H9 (cell line): ENCODE measurements around the gene KCNJ15. TPM values are rescaled to one million over a fixed set of nuclear protein-coding genes. Genes with fewer than 3 reads are reported as not detected.

Experiments used
- DNase-seq: peaks from one replicate; pipeline ENCODE4 v3.0.0-alpha.2; 2017
- H2AFZ ChIP-seq: one replicate; pipeline ENCODE4 v1.6.1; 2013; ENCODE audit warnings: mild to moderate bottlenecking, low read length, control low read depth, moderate library complexity
- H2AK5ac ChIP-seq: 2 replicates; pipeline ENCODE4 v1.6.1; 2013; ENCODE audit warnings: low read length, control low read depth, mixed read lengths; ENCODE audit not compliant: insufficient read length
- H2BK120ac ChIP-seq: one replicate; pipeline ENCODE4 v1.6.1; 2013; ENCODE audit warnings: low read depth, mild to moderate bottlenecking, low read length, control low read depth, inconsistent platforms; ENCODE audit not compliant: poor library complexity, severe bottlenecking
- H2BK12ac ChIP-seq: 2 replicates; pipeline ENCODE4 v1.6.1; 2013; ENCODE audit warnings: low read length, control low read depth, mixed read lengths, low read depth; ENCODE audit not compliant: insufficient read length
- H2BK15ac ChIP-seq: 2 replicates; pipeline ENCODE4 v1.6.1; 2013; ENCODE audit warnings: low read depth, low read length, control low read depth
- H2BK20ac ChIP-seq: one replicate; pipeline ENCODE4 v1.6.1; 2013; ENCODE audit warnings: low read depth, mild to moderate bottlenecking, low read length, control low read depth, inconsistent platforms; ENCODE audit not compliant: poor library complexity, severe bottlenecking
- H2BK5ac ChIP-seq: 2 replicates; pipeline ENCODE4 v1.6.1; 2013; ENCODE audit warnings: low read length, control low read depth, mixed read lengths; ENCODE audit not compliant: insufficient read length
- H3K14ac ChIP-seq: 2 replicates; pipeline ENCODE4 v1.6.1; 2013; ENCODE audit warnings: low read length, control low read depth; ENCODE audit not compliant: insufficient read depth
- H3K18ac ChIP-seq: 2 replicates; pipeline ENCODE4 v1.6.1; 2013; ENCODE audit warnings: low read depth, mild to moderate bottlenecking, mixed read lengths, low read length, control low read depth; ENCODE audit not compliant: insufficient read length
- H3K23ac ChIP-seq: 2 replicates; pipeline ENCODE4 v1.6.1; 2013; ENCODE audit warnings: low read length, control low read depth, mixed read lengths, low read depth; ENCODE audit not compliant: insufficient read length
- H3K23me2 ChIP-seq: 2 replicates; pipeline ENCODE4 v1.6.1; 2013; ENCODE audit warnings: low read depth, mild to moderate bottlenecking, mixed read lengths, low read length, control low read depth; ENCODE audit not compliant: insufficient read length, poor library complexity, severe bottlenecking
- H3K27ac ChIP-seq: 2 replicates; pipeline ENCODE4 v1.5.1; 2013; ENCODE audit warnings: low read length, control low read depth, mixed read lengths, low read depth; ENCODE audit not compliant: insufficient read length
- H3K27me3 ChIP-seq: 2 replicates; pipeline ENCODE4 v1.6.1; 2013; ENCODE audit warnings: low read length, control low read depth, inconsistent platforms; ENCODE audit not compliant: insufficient read depth
- H3K4ac ChIP-seq: 2 replicates; pipeline ENCODE4 v1.6.1; 2013; ENCODE audit warnings: low read depth, mild to moderate bottlenecking, control low read depth, inconsistent platforms, low read length, moderate library complexity
- H3K4me1 ChIP-seq: 2 replicates; pipeline ENCODE4 v1.6.1; 2013; ENCODE audit warnings: low read length, control low read depth, inconsistent platforms; ENCODE audit not compliant: insufficient read depth
- H3K4me2 ChIP-seq: 2 replicates; pipeline ENCODE4 v1.6.1; 2013; ENCODE audit warnings: low read length, control low read depth, mixed read lengths; ENCODE audit not compliant: insufficient read length, insufficient read depth
- H3K56ac ChIP-seq: 2 replicates; pipeline ENCODE4 v1.6.1; 2013; ENCODE audit warnings: low read depth, mild to moderate bottlenecking, mixed read lengths, low read length, control low read depth; ENCODE audit not compliant: insufficient read length
- H3K79me1 ChIP-seq: 2 replicates; pipeline ENCODE4 v1.6.1; 2013; ENCODE audit warnings: low read depth, mild to moderate bottlenecking, moderate library complexity, low read length, control low read depth, inconsistent platforms; ENCODE audit not compliant: insufficient read depth, poor library complexity, severe bottlenecking
- H3K79me2 ChIP-seq: 2 replicates; pipeline ENCODE4 v1.6.1; 2013; ENCODE audit warnings: low read length, control low read depth, inconsistent platforms; ENCODE audit not compliant: insufficient read depth
- H3K9ac ChIP-seq: 2 replicates; pipeline ENCODE4 v1.6.1; 2013; ENCODE audit warnings: low read length, control low read depth, mixed read lengths; ENCODE audit not compliant: insufficient read length; ENCODE audit errors: extremely low read depth
- H3K9me3 ChIP-seq: one replicate; pipeline ENCODE4 v1.6.1; 2013; ENCODE audit warnings: low read depth, low read length, inconsistent platforms; ENCODE audit not compliant: control insufficient read depth
- H3T11ph ChIP-seq: one replicate; pipeline ENCODE4 v1.6.1; 2013; ENCODE audit warnings: mild to moderate bottlenecking, low read length, control low read depth, inconsistent platforms
- H4K20me1 ChIP-seq: one replicate; pipeline ENCODE4 v1.6.1; 2013; ENCODE audit not compliant: control insufficient read depth, insufficient read length, insufficient read depth
- H4K5ac ChIP-seq: 2 replicates; pipeline ENCODE4 v1.6.1; 2013; ENCODE audit warnings: low read depth, mild to moderate bottlenecking, mixed read lengths, low read length, control low read depth; ENCODE audit not compliant: insufficient read length
- H4K8ac ChIP-seq: replicated peaks from 2 replicates; pipeline ENCODE4 v1.6.1; 2013; ENCODE audit warnings: low read length, control low read depth, mixed read lengths, low read depth; ENCODE audit not compliant: insufficient read length
- H4K91ac ChIP-seq: 2 replicates; pipeline ENCODE4 v1.6.1; 2013; ENCODE audit warnings: low read depth, mild to moderate bottlenecking, moderate library complexity, mixed read lengths, low read length, control low read depth; ENCODE audit not compliant: insufficient read length
- H3K27ac Mint-ChIP-seq, 3 experiments: 2 replicates in 2 of 3; 3 replicates in 1 of 3; pipeline ENCODE4 v1.8.0; 2020 to 2021; ENCODE audit warnings: mixed read lengths in 3 of 3, mild to moderate bottlenecking in 1 of 3, moderate library complexity in 1 of 3
- H3K27me3 Mint-ChIP-seq: 2 replicates; pipeline ENCODE4 v1.8.0; 2021; ENCODE audit warnings: low read depth, mild to moderate bottlenecking, moderate library complexity, mixed read lengths
- H3K36me3 Mint-ChIP-seq, 3 experiments: 2 replicates in 2 of 3; 3 replicates in 1 of 3; pipeline ENCODE4 v1.8.0; 2020 to 2021; ENCODE audit warnings: low read depth in 3 of 3, mixed read lengths in 3 of 3; ENCODE audit not compliant: insufficient read depth in 1 of 3
- H3K4me1 Mint-ChIP-seq, 2 experiments: 2 replicates each; pipeline ENCODE4 v1.8.0; 2020; ENCODE audit warnings: mixed read lengths in 2 of 2
- H3K4me3 Mint-ChIP-seq, 2 experiments: 2 replicates in 1 of 2; 3 replicates in 1 of 2; pipeline ENCODE4 v1.8.0; 2020 to 2021; ENCODE audit warnings: mild to moderate bottlenecking in 2 of 2, mixed read lengths in 2 of 2, moderate library complexity in 1 of 2
- H3K9me3 Mint-ChIP-seq, 2 experiments: 2 replicates in 1 of 2; 3 replicates in 1 of 2; pipeline ENCODE4 v1.8.0; 2020; ENCODE audit warnings: mild to moderate bottlenecking in 2 of 2, mixed read lengths in 2 of 2, moderate library complexity in 1 of 2
- WGBS: extraction: QIAGEN DNeasy Blood & Tissue Kit; methylation state at CpG from one replicate; pipeline ENCODE4 v1.1.7; 2013; ENCODE audit warnings: missing lambda C conversion rate, low lambda C conversion rate, mixed read lengths; ENCODE audit not compliant: insufficient read length; ENCODE audit errors: extremely low coverage; 5-methylcytosine and 5-hydroxymethylcytosine counted together
- total RNA-seq: library from RNA; stranded (reverse); gene quantifications from 2 replicates; pipeline ENCODE4 v1.2.1, GENCODE V29; 2021
- TF ChIP-seq, protein P1 (sequence below): fragments of 200-600 bp; sonication (generic); conservative IDR thresholded peaks from 3 replicates; pipeline ENCODE4 v1.8.0; 2021; ENCODE audit warnings: antibody characterized with exemption, mild to moderate bottlenecking

KCNJ15 gene
- total RNA-seq, 1 experiment from 2014 or later = not detected

- Histone ChIP-seq H4K20me1 (no peaks in the 10 kb centered on the region), H3K27me3 (no peaks in the 10 kb centered on the region), H3K4me2 (no peak overlapping the region), H3K23ac (no peak overlapping the region), H2AK5ac (no peak overlapping the region), H2AFZ (no peak overlapping the region), H2BK20ac (no peak overlapping the region), H2BK15ac (no peak overlapping the region), H3K23me2 (no peaks in the 10 kb centered on the region), H2BK12ac (no peak overlapping the region), H2BK120ac (no peak overlapping the region), H3K4ac (no peak overlapping the region), H3K14ac (no peak overlapping the region), H3K27ac (no peak overlapping the region), H3K56ac (no peak overlapping the region), H3K79me1 (no peaks in the 10 kb centered on the region), H3K9me3 (no peaks in the 10 kb centered on the region), H3K4me1 (no peaks in the 10 kb centered on the region), H3K18ac (no peak overlapping the region), H3K9ac (no peak overlapping the region), H3T11ph (no peak overlapping the region), H4K5ac (no peak overlapping the region), H4K91ac (no peak overlapping the region), H4K8ac (no peak overlapping the region), H3K79me2 (no peaks in the 10 kb centered on the region), H2BK5ac (no peak overlapping the region)
- no CpG with 5 or more reads among the region's 6 CpGs for WGBS
- Mint-ChIP-seq H3K4me1 (peaks cover 0 to 11% of the 10 kb centered on the region in 2 experiments; a peak in 3 of 4 replicates), H3K36me3 (no peaks in the 10 kb centered on the region), H3K9me3 (peaks cover 0 to 3% of the 10 kb centered on the region in 2 experiments; a peak in 2 of 5 replicates), H3K27ac (no peak overlapping the region), H3K27me3 (no peaks in the 10 kb centered on the region; the same call in 1 of the 2 replicates), H3K4me3 (no peak overlapping the region)
- no peak for DNase-seq
- TF ChIP-seq, protein P1, sequence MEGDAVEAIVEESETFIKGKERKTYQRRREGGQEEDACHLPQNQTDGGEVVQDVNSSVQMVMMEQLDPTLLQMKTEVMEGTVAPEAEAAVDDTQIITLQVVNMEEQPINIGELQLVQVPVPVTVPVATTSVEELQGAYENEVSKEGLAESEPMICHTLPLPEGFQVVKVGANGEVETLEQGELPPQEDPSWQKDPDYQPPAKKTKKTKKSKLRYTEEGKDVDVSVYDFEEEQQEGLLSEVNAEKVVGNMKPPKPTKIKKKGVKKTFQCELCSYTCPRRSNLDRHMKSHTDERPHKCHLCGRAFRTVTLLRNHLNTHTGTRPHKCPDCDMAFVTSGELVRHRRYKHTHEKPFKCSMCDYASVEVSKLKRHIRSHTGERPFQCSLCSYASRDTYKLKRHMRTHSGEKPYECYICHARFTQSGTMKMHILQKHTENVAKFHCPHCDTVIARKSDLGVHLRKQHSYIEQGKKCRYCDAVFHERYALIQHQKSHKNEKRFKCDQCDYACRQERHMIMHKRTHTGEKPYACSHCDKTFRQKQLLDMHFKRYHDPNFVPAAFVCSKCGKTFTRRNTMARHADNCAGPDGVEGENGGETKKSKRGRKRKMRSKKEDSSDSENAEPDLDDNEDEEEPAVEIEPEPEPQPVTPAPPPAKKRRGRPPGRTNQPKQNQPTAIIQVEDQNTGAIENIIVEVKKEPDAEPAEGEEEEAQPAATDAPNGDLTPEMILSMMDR = no peak
Measured at GRCh38 chr21:38284216-38284615, 27.4 kb downstream of the KCNJ15 start.
